IMR-90 (cell line): Measurements from ENCODE around the gene PAQR7. TPM values are rescaled to one million over a fixed set of nuclear protein-coding genes. Genes with fewer than 3 reads are reported as not detected.

Experiments
- ATAC-seq: fragments of 200-7000 bp; cut with Tn5 transposase; 2 replicates; pipeline ENCODE4 v1.9.1; 2020; ENCODE audit warnings: low read depth, mild to moderate bottlenecking, moderate library complexity
- BruUV-seq: library from RNA; stranded (reverse); fragments of 400-500 nt; replicated peaks from 2 replicates; lab custom pipeline; 2021; lab: Mats Ljungman, UMichigan
- CTCF ChIA-PET: fragments of 300-600 bp; formaldehyde crosslinking; extraction: SDS; loops from one replicate; lab custom pipeline; 2021; ENCODE audit warnings: antibody characterized with exemption; lab: Yijun Ruan, JAX
- POLR2A ChIA-PET: fragments of 300-600 bp; sonication (Branson Sonifier 250); formaldehyde crosslinking; loops from one replicate; lab custom pipeline; 2022; ENCODE audit warnings: antibody characterized with exemption; ENCODE audit not compliant: unreplicated experiment; lab: Charles Lee
- DNase-seq: peaks from one replicate; pipeline ENCODE4 v3.0.0; 2013
- H2AFZ ChIP-seq: replicated peaks from 2 replicates; pipeline ENCODE3; 2013; ENCODE audit warnings: low read length, mild to moderate bottlenecking; ENCODE audit not compliant: poor library complexity
- H2AK5ac ChIP-seq: 2 replicates; pipeline ENCODE4 v1.6.1; 2013; ENCODE audit warnings: low read depth, low read length, inconsistent platforms
- H2AK9ac ChIP-seq: replicated peaks from 2 replicates; pipeline ENCODE3; 2013; ENCODE audit warnings: mild to moderate bottlenecking, low read depth, low read length, moderate library complexity; ENCODE audit not compliant: poor library complexity
- H2BK120ac ChIP-seq: 2 replicates; pipeline ENCODE4 v1.6.1; 2013; ENCODE audit warnings: low read depth, low read length, inconsistent platforms
- H2BK15ac ChIP-seq: 3 replicates; pipeline ENCODE4 v1.6.1; 2013; ENCODE audit warnings: low read depth, low read length, inconsistent platforms
- H2BK20ac ChIP-seq: 2 replicates; pipeline ENCODE4 v1.6.1; 2013; ENCODE audit warnings: low read depth, mild to moderate bottlenecking, inconsistent platforms, low read length, moderate library complexity
- H2BK5ac ChIP-seq: 2 replicates; pipeline ENCODE4 v1.6.1; 2013; ENCODE audit warnings: mild to moderate bottlenecking, low read depth, low read length, inconsistent platforms; ENCODE audit not compliant: poor library complexity, severe bottlenecking
- H3K14ac ChIP-seq: replicated peaks from 2 replicates; pipeline ENCODE4 v1.6.1; 2013; ENCODE audit warnings: low read depth, low read length, inconsistent platforms
- H3K18ac ChIP-seq: 2 replicates; pipeline ENCODE4 v1.6.1; 2013; ENCODE audit warnings: low read depth, low read length, control low read depth
- H3K23ac ChIP-seq: 2 replicates; pipeline ENCODE4 v1.6.1; 2013; ENCODE audit warnings: low read depth, low read length, inconsistent platforms
- H3K27ac ChIP-seq: 2 replicates; pipeline ENCODE4 v1.5.1; 2013; ENCODE audit warnings: mild to moderate bottlenecking, control low read depth, low read length; ENCODE audit not compliant: insufficient read depth
- H3K27me3 ChIP-seq: 2 replicates; pipeline ENCODE4 v1.6.1; 2013; ENCODE audit warnings: low read length; ENCODE audit not compliant: control insufficient read depth, insufficient read depth
- H3K36me3 ChIP-seq: 2 replicates; pipeline ENCODE4 v1.6.1; 2013; ENCODE audit warnings: low read length, mixed read lengths; ENCODE audit not compliant: control insufficient read depth, insufficient read depth
- H3K4ac ChIP-seq: 2 replicates; pipeline ENCODE4 v1.6.1; 2013; ENCODE audit warnings: low read depth, low read length, inconsistent platforms
- H3K4me1 ChIP-seq: 2 replicates; pipeline ENCODE4 v1.6.1; 2013; ENCODE audit warnings: low read length, mixed read lengths; ENCODE audit not compliant: control insufficient read depth, insufficient read depth
- H3K4me2 ChIP-seq: 2 replicates; pipeline ENCODE4 v1.6.1; 2013; ENCODE audit warnings: low read depth, mild to moderate bottlenecking, control low read depth, low read length, moderate library complexity
- H3K4me3 ChIP-seq: 2 replicates; pipeline ENCODE4 v1.5.1; 2013; ENCODE audit warnings: low read depth, mild to moderate bottlenecking, control low read depth, low read length, moderate library complexity; ENCODE audit not compliant: insufficient read depth
- H3K56ac ChIP-seq: 2 replicates; pipeline ENCODE4 v1.6.1; 2013; ENCODE audit warnings: low read length, inconsistent platforms; ENCODE audit not compliant: insufficient read depth; ENCODE audit errors: extremely low read depth
- H3K79me1 ChIP-seq, 2 experiments: 2 replicates each; pipeline ENCODE4 v1.6.1; 2013; ENCODE audit warnings: low read length in 2 of 2, inconsistent platforms in 1 of 2, low read depth in 1 of 2
- H3K9ac ChIP-seq: 2 replicates; pipeline ENCODE4 v1.6.1; 2013; ENCODE audit warnings: low read depth, low read length, control low read depth
- H3K9me1 ChIP-seq: 2 replicates; pipeline ENCODE4 v1.6.1; 2013; ENCODE audit warnings: low read length, inconsistent platforms; ENCODE audit not compliant: insufficient read depth
- H3K9me3 ChIP-seq: 2 replicates; pipeline ENCODE4 v1.6.1; 2013; ENCODE audit warnings: low read length; ENCODE audit not compliant: control insufficient read depth, insufficient read depth
- H4K20me1 ChIP-seq: 2 replicates; pipeline ENCODE4 v1.6.1; 2013; ENCODE audit warnings: low read length, inconsistent platforms; ENCODE audit not compliant: insufficient read depth
- H4K5ac ChIP-seq: 2 replicates; pipeline ENCODE4 v1.6.1; 2013; ENCODE audit warnings: mild to moderate bottlenecking, low read depth, low read length, control low read depth
- H4K8ac ChIP-seq, 2 experiments: 2 replicates each; pipeline ENCODE4 v1.6.1; 2013; ENCODE audit warnings: low read depth in 2 of 2, low read length in 2 of 2, control low read depth in 1 of 2, inconsistent platforms in 1 of 2
- H4K91ac ChIP-seq: 2 replicates; pipeline ENCODE4 v1.6.1; 2013; ENCODE audit warnings: low read depth, low read length, inconsistent platforms; ENCODE audit not compliant: insufficient read depth
- BHLHE40 ChIP-seq: fragments of 150-350 bp; IDR thresholded peaks from 2 replicates; pipeline ENCODE4 v1.6.1; 2016; ENCODE audit warnings: mild to moderate bottlenecking, low read depth, low read length
- CEBPB ChIP-seq: IDR thresholded peaks from 2 replicates; pipeline ENCODE4 v1.6.1; 2012; ENCODE audit warnings: low read depth, low read length, improper control_type of control experiment
- FOS ChIP-seq: fragments of 150-350 bp; IDR thresholded peaks from 2 replicates; pipeline ENCODE4 v1.6.1; 2016; ENCODE audit warnings: low read depth, low read length
- MAFK ChIP-seq: IDR thresholded peaks from 2 replicates; pipeline ENCODE4 v1.6.1; 2012; ENCODE audit warnings: low read depth, low read length, improper control_type of control experiment
- MAZ ChIP-seq: IDR thresholded peaks from 2 replicates; pipeline ENCODE4 v1.6.1; 2012; ENCODE audit warnings: low read depth, mild to moderate bottlenecking, low read length, improper control_type of control experiment, moderate library complexity, borderline replicate concordance
- MXI1 ChIP-seq: IDR thresholded peaks from 2 replicates; pipeline ENCODE4 v1.6.1; 2012; ENCODE audit warnings: low read depth, mild to moderate bottlenecking, low read length, moderate library complexity, borderline replicate concordance
- NFE2L2 ChIP-seq: fragments of 150-350 bp; IDR thresholded peaks from 2 replicates; pipeline ENCODE4 v1.6.1; 2016; ENCODE audit warnings: low read depth, mild to moderate bottlenecking, low read length
- POLR2A ChIP-seq: IDR thresholded peaks from 2 replicates; pipeline ENCODE4 v1.6.1; 2012; ENCODE audit warnings: mild to moderate bottlenecking, low read depth, low read length
- RAD21 ChIP-seq: IDR thresholded peaks from 2 replicates; pipeline ENCODE4 v1.6.1; 2012; ENCODE audit warnings: low read length, improper control_type of control experiment
- RCOR1 ChIP-seq: IDR thresholded peaks from 2 replicates; pipeline ENCODE4 v1.6.1; 2012; ENCODE audit warnings: mild to moderate bottlenecking, low read length, improper control_type of control experiment; ENCODE audit not compliant: insufficient replicate concordance
- SMC3 ChIP-seq: fragments of 150-350 bp; IDR thresholded peaks from 2 replicates; pipeline ENCODE4 v1.6.1; 2016; ENCODE audit warnings: low read depth, mild to moderate bottlenecking, antibody characterized with exemption, low read length, moderate library complexity
- WGBS, 2 experiments: methylation state at CpG; one replicate each; pipeline versions ENCODE4 v1.1.5 to v1.1.7; 2013; ENCODE audit warnings: missing lambda C conversion rate in 2 of 2; ENCODE audit not compliant: insufficient read length in 1 of 2; ENCODE audit errors: extremely low coverage in 2 of 2; 5-methylcytosine and 5-hydroxymethylcytosine counted together
- dilution Hi-C: fragments of 300-500 bp; cut with HindIII; formaldehyde crosslinking; loops from one replicate; pipeline ENCODE4 v1.14.3; 2018; ENCODE audit warnings: low sequenced_read_pairs; ENCODE audit not compliant: unreplicated experiment
- in situ Hi-C: fragments of 300-500 bp; cut with MboI; formaldehyde crosslinking; loops from 3 replicates; pipeline ENCODE4 v1.14.3; 2019; ENCODE audit warnings: low sequenced_read_pairs, inconsistent platforms, mixed read lengths
- intact Hi-C: fragments of 100-400 bp; cut with micrococcal nuclease; formaldehyde crosslinking; loops from 2 replicates; pipeline ENCODE4 v1.10.0; 2022
- polyA plus RNA-seq, 3 experiments: library from polyadenylated mRNA; depleted of rRNA; stranded (reverse); fragments of >200 nt; gene quantifications; 2 replicates each; pipeline ENCODE4 v1.2.3, GENCODE V29; 2012; ENCODE audit warnings: low replicate concordance in 1 of 3
- total RNA-seq: library from RNA; depleted of rRNA; stranded (reverse); fragments of >200 nt; gene quantifications from 2 replicates; pipeline ENCODE4 v1.2.3, GENCODE V29; 2012
- TF ChIP-seq, protein P1 (sequence below): fragments of 150-350 bp; IDR thresholded peaks from 2 replicates; pipeline ENCODE4 v1.6.1; 2017; ENCODE audit warnings: mild to moderate bottlenecking, antibody characterized with exemption, low read length, low read depth
- TF ChIP-seq, protein P2 (sequence below): conservative IDR thresholded peaks from 2 replicates; pipeline ENCODE4 v1.5.1; 2012; ENCODE audit warnings: mild to moderate bottlenecking, low read depth, low read length, improper control_type of control experiment

Gene PAQR7
- total and polyA plus RNA-seq, 2 of the 4 experiments (the other 2 are of a cell fraction): 9.0 to 12.9 TPM

DNA sequence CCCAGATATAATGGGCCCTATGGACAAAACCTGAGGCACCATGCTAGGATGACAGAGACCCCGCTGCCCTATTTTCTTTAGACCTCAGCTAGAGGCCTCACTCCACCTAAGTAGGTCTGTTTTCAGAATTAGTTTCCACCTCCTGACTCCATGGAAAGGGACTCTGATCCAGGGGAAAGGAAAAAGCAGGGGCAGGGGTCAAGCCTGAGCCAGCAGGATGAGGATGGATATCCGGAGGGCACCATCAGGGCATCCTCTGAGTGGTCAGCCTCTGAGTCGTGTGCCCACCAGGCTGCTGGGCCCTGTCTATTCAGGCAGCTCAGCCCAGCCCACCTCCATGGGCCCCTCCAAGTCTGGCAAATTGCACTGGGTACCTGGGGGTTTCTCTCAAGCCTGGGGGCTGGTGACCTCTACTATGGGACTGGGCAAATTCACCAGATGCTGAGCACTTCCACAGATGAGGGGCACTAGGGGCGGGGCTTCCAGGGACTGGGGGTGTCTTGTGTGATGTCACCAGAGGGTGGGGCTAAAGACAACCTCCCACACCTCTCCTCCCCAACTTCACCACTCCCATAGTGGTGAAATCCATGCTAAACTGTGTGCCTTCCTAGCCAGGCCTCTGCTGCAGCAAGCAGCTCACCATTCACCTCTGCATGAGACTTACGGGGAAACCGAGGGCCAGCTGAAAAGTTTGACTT is 5.5 kb downstream of the PAQR7 start:
- Histone ChIP-seq H3K9ac (no peak overlapping the region), H3K36me3 (peaks cover 18% of the 10 kb centered on the region), H2AFZ (no peak overlapping the region), H4K8ac (no peak overlapping the region), H4K20me1 (peaks cover 3% of the 10 kb centered on the region; the same call in 1 of the 2 replicates), H2BK120ac (no peak overlapping the region), H3K9me3 (no peaks in the 10 kb centered on the region), H2AK5ac (no peak overlapping the region), H3K27me3 (no peaks in the 10 kb centered on the region), H3K4ac (no peak overlapping the region), H3K23ac (no peak overlapping the region), H3K27ac (no peak overlapping the region), H3K4me1 (peaks cover 14% of the 10 kb centered on the region), H3K14ac (no peak overlapping the region), H3K79me1 (peaks cover 46 to 53% of the 10 kb centered on the region in 2 experiments), H3K56ac (no peak overlapping the region), H2BK5ac (no peak overlapping the region), H2BK20ac (no peak overlapping the region), H3K4me3 (no peak overlapping the region), H3K9me1 (peaks cover 6% of the 10 kb centered on the region; the same call in 1 of the 2 replicates), H2AK9ac (peak overlapping the region; percentile 34), H4K5ac (no peak overlapping the region), H4K91ac (no peak overlapping the region), H3K18ac (no peak overlapping the region), H2BK15ac (no peak overlapping the region), H3K4me2 (no peak overlapping the region)
- dilution Hi-C loops: no loop called here
- CTCF ChIA-PET: no interaction called here
- no TSS peak for BruUV-seq
- TF ChIP-seq BHLHE40: no peak
- TF ChIP-seq, protein P1, sequence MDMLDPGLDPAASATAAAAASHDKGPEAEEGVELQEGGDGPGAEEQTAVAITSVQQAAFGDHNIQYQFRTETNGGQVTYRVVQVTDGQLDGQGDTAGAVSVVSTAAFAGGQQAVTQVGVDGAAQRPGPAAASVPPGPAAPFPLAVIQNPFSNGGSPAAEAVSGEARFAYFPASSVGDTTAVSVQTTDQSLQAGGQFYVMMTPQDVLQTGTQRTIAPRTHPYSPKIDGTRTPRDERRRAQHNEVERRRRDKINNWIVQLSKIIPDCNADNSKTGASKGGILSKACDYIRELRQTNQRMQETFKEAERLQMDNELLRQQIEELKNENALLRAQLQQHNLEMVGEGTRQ: no peak
- no peak for TF ChIP-seq MAZ
- no peak for TF ChIP-seq CEBPB
- no peak for TF ChIP-seq POLR2A
- TF ChIP-seq FOS: no peak
- no peak for TF ChIP-seq SMC3
- TF ChIP-seq RCOR1: no peak
- no peak for TF ChIP-seq RAD21
- TF ChIP-seq, protein P2, sequence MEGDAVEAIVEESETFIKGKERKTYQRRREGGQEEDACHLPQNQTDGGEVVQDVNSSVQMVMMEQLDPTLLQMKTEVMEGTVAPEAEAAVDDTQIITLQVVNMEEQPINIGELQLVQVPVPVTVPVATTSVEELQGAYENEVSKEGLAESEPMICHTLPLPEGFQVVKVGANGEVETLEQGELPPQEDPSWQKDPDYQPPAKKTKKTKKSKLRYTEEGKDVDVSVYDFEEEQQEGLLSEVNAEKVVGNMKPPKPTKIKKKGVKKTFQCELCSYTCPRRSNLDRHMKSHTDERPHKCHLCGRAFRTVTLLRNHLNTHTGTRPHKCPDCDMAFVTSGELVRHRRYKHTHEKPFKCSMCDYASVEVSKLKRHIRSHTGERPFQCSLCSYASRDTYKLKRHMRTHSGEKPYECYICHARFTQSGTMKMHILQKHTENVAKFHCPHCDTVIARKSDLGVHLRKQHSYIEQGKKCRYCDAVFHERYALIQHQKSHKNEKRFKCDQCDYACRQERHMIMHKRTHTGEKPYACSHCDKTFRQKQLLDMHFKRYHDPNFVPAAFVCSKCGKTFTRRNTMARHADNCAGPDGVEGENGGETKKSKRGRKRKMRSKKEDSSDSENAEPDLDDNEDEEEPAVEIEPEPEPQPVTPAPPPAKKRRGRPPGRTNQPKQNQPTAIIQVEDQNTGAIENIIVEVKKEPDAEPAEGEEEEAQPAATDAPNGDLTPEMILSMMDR: no peak
- TF ChIP-seq NFE2L2: no peak
- TF ChIP-seq MXI1: no peak
- no peak for TF ChIP-seq MAFK
- ATAC-seq (no peak), DNase-seq (no peak)
- WGBS, 2 experiments: 80% methylated on average over 1 of the region's 6 CpGs; no CpG with 5 or more reads in 1 of the 2 experiments
- intact Hi-C loops: no loop called here
- in situ Hi-C loops: no loop called here
- POLR2A ChIA-PET: interaction anchor here (0.6 kb wide), 2 partner anchors 10 to 64 kb away, joined by 3 read pairs; no protein-coding TSS in a partner anchor
